Tibial nerve (tissue), 4 donors: ENCODE results near the gene METTL21C. TPM values are rescaled to one million over a fixed set of nuclear protein-coding genes. Genes with fewer than 3 reads are reported as not detected.

Experiments
- DNase-seq, 2 donors: peaks; one replicate each; pipeline ENCODE4 v3.0.0-alpha.2; 2019; ENCODE audit warnings: low spot score in 2 of 2
- H3K27ac ChIP-seq, 4 donors: fragments of 200-600 bp; sonication (generic) in 3 of 4; one replicate each; pipeline ENCODE4 v1.5.1; 2017 to 2019; ENCODE audit warnings: mild to moderate bottlenecking in 1 of 4
- H3K27me3 ChIP-seq, 2 donors: fragments of 200-600 bp; sonication (generic) in 1 of 2; one replicate each; pipeline versions ENCODE4 v1.5.1 to v1.6.0; 2017 to 2019
- H3K36me3 ChIP-seq, 3 donors: fragments of 200-600 bp; sonication (generic); one replicate each; pipeline ENCODE4 v1.5.1; 2018 to 2019
- H3K4me1 ChIP-seq, 4 donors: fragments of 200-600 bp; sonication (generic) in 3 of 4; one replicate each; pipeline ENCODE4 v1.5.1; 2017 to 2019
- H3K4me3 ChIP-seq, 4 donors: fragments of 200-600 bp; sonication (generic) in 3 of 4; one replicate each; pipeline ENCODE4 v1.5.1; 2017 to 2019; ENCODE audit warnings: mild to moderate bottlenecking in 1 of 4, moderate library complexity in 1 of 4
- H3K9me3 ChIP-seq, 4 donors: fragments of 200-600 bp; sonication (generic) in 3 of 4; one replicate each; pipeline ENCODE4 v1.5.1; 2017 to 2019
- CTCF ChIP-seq, 5 experiments: fragments of 200-600 bp in 3 of 5; fragments of 450-650 bp in 2 of 5; sonication (generic) in 3 of 5; IDR thresholded peaks; one replicate each; pipeline ENCODE4 v1.5.1; 2016 to 2019; ENCODE audit warnings: antibody characterized with exemption in 5 of 5, mild to moderate bottlenecking in 3 of 5, moderate library complexity in 2 of 5
- EP300 ChIP-seq, 2 donors: sonication (generic); formaldehyde crosslinking; IDR thresholded peaks; one replicate each; pipeline ENCODE4 v1.6.1; 2017; ENCODE audit warnings: antibody characterized with exemption in 2 of 2, mild to moderate bottlenecking in 1 of 2
- POLR2A ChIP-seq, 2 donors: fragments of 450-650 bp; IDR thresholded peaks; one replicate each; pipeline ENCODE4 v1.6.1; 2017; ENCODE audit warnings: antibody characterized with exemption in 2 of 2, mild to moderate bottlenecking in 2 of 2, moderate library complexity in 2 of 2
- WGBS, 2 donors: methylation state at CpG; one replicate each; pipeline ENCODE4 v1.1.5; 2018; 5-methylcytosine and 5-hydroxymethylcytosine counted together
- total RNA-seq, 4 donors: library from RNA; depleted of rRNA; stranded (reverse); fragments of >200 nt; gene quantifications; one replicate each; pipeline ENCODE4 v1.1.0, GENCODE V29; 2016

METTL21C gene
- total RNA-seq, 4 donors from 2014 or later = not detected

- Histone ChIP-seq H3K9me3 (peaks cover 0 to 8% (median 0%) of the 10 kb centered on the region in 4 donors), H3K27ac (no peak overlapping the region), H3K4me1 (no peaks in the 10 kb centered on the region), H3K4me3 (no peak overlapping the region), H3K36me3 (peaks cover 6 to 98% (median 10%) of the 10 kb centered on the region in 3 donors), H3K27me3 (no peaks in the 10 kb centered on the region)
- no peak for DNase-seq
- TF ChIP-seq EP300 (IDR thresholded peaks at IDR 0.05) (no peak), POLR2A (IDR thresholded peaks at IDR 0.05) (no peak), CTCF (IDR thresholded peaks at IDR 0.05) (no peak)
- WGBS, 2 donors = 93 to 95% methylated on average over 3 of the region's 3 CpGs
Measured at GRCh38 chr13:102675115-102675514, 19.7 kb downstream of the METTL21C start.

DNA sequence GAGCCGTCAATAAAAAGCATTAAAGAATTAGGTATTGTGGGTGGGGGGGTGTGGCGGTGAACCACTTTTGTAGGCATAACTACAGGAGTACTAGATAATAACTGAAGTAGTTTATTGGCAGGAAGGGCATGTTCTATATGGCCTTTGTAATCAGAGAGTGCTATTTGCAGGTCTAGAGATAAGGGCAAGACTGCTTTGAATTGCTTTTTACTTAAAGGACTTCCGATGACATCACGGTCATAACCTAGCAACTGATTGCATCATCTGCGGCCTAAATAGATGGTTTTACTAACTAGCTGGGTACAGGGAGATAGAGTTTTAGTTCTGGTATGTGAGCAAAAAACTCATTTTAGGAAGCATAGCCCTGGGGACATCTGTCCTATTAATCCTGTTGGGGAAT lies 24.7 kb downstream of the METTL21C start:
- Histone ChIP-seq H3K27ac (no peak overlapping the region), H3K27me3 (no peaks in the 10 kb centered on the region), H3K36me3 (peaks cover 4 to 96% (median 14%) of the 10 kb centered on the region in 3 donors), H3K9me3 (peaks cover 0 to 13% (median 0%) of the 10 kb centered on the region in 4 donors), H3K4me3 (no peak overlapping the region), H3K4me1 (no peaks in the 10 kb centered on the region)
- no peak for DNase-seq
- 68 to 86% methylated on average over 5 of the region's 5 CpGs for WGBS, 2 donors
- TF ChIP-seq EP300 (IDR thresholded peaks at IDR 0.05) (no peak), CTCF (IDR thresholded peaks at IDR 0.05) (no peak), POLR2A (IDR thresholded peaks at IDR 0.05) (no peak)

- DNase-seq = no peak
- no peaks in the 10 kb centered on the region for H3K4me1 ChIP-seq
- peaks cover 0 to 92% (median 14%) of the 10 kb centered on the region in 3 donors for H3K36me3 ChIP-seq
- no peak overlapping the region for H3K27ac ChIP-seq
- H3K27me3 ChIP-seq = no peaks in the 10 kb centered on the region
- H3K4me3 ChIP-seq = no peak overlapping the region
- TF ChIP-seq CTCF (IDR thresholded peaks at IDR 0.05) (no peak), EP300 (IDR thresholded peaks at IDR 0.05) (no peak), POLR2A (IDR thresholded peaks at IDR 0.05) (no peak)
- peaks cover 0 to 13% (median 0%) of the 10 kb centered on the region in 4 donors for H3K9me3 ChIP-seq
- 97% methylated on average over 4 of the region's 4 CpGs for WGBS, 2 donors
Measured at GRCh38 chr13:102667911-102668310, 26.9 kb downstream of the METTL21C start.

- Histone ChIP-seq H3K4me1 (no peaks in the 10 kb centered on the region), H3K27ac (no peak overlapping the region), H3K27me3 (no peaks in the 10 kb centered on the region), H3K36me3 (peaks cover 0 to 84% (median 14%) of the 10 kb centered on the region in 3 donors), H3K4me3 (no peak overlapping the region), H3K9me3 (peaks cover 0 to 13% (median 0%) of the 10 kb centered on the region in 4 donors)
- TF ChIP-seq EP300 (IDR thresholded peaks at IDR 0.05) (no peak), CTCF (IDR thresholded peaks at IDR 0.05) (no peak)
- no peak for DNase-seq
Measured at GRCh38 chr13:102667023-102667422, 27.8 kb downstream of the METTL21C start.

DNA sequence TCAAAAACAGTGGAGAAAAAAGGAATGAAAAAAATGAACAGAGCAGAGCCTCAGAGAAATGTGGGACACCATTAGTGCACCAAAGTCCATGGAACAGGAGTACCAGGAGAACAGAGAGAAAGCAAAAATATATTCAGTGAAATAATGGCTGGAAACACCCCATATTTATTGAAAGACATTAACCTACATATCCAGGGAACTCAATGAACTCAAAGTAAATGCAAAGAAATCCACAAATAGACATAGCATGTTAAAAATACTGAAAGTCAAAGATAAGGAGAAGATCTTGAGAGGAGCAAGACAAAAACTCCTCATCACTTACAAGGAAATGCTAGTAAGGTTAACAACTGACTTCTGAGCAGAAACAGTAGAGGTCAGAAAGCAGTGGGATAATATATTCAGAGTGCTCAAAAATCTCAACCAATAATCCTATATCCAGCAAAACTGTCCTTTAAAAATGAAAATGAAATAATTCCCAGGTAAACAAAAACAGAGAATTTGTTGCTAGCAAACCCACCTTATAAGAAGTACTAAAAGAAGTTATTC lies 35.6 kb downstream of the METTL21C start:
- Histone ChIP-seq H3K36me3 (peaks cover 0 to 76% (median 12%) of the 10 kb centered on the region in 3 donors), H3K9me3 (peaks cover 0 to 6% (median 0%) of the 10 kb centered on the region in 4 donors), H3K4me3 (no peak overlapping the region), H3K4me1 (no peaks in the 10 kb centered on the region), H3K27me3 (no peaks in the 10 kb centered on the region), H3K27ac (no peak overlapping the region)
- no peak for DNase-seq
- no peak for TF ChIP-seq EP300 (IDR thresholded peaks at IDR 0.05)
- TF ChIP-seq CTCF (IDR thresholded peaks at IDR 0.05) = no peak
- no peak for TF ChIP-seq POLR2A (IDR thresholded peaks at IDR 0.05)
